Bronchial epithelial cell (primary cell): ENCODE results near the gene NME2. TPM values are rescaled to one million over a fixed set of nuclear protein-coding genes. Genes with fewer than 3 reads are reported as not detected.

Experiments used
- DNase-seq: peaks from one replicate; pipeline ENCODE4 v3.0.0-alpha.2; 2010; ENCODE audit warnings: low read depth
- FAIRE-seq: peaks from 2 replicates; lab custom pipeline; 2011; peaks lifted over from hg19 to GRCh38; lab: Jason Lieb, UNC
- H3K27me3 ChIP-seq: 2 replicates; pipeline ENCODE4 v1.5.1; 2011; ENCODE audit warnings: low read length; ENCODE audit not compliant: control insufficient read depth, insufficient read depth
- H3K36me3 ChIP-seq: 2 replicates; pipeline ENCODE4 v1.5.1; 2011; ENCODE audit warnings: low read length; ENCODE audit not compliant: control insufficient read depth, insufficient read depth
- H3K4me3 ChIP-seq: 2 replicates; pipeline ENCODE4 v1.5.1; 2011; ENCODE audit warnings: mild to moderate bottlenecking, low read depth, low read length, control low read depth
- CTCF ChIP-seq: IDR thresholded peaks from 2 replicates; pipeline ENCODE4 v1.5.1; 2011; ENCODE audit warnings: mild to moderate bottlenecking, moderate library complexity, low read length, control low read depth, inconsistent platforms; ENCODE audit not compliant: insufficient read depth, severe bottlenecking
- total RNA-seq: library from RNA; depleted of rRNA; stranded (reverse); fragments of >200 nt; gene quantifications from 2 replicates; pipeline ENCODE4 v1.2.1, GENCODE V29; 2014

NME2 gene
- total RNA-seq, 1 donor from 2014 or later: 1,613 TPM

- Histone ChIP-seq H3K4me3 (no peak overlapping the region), H3K27me3 (no peaks in the 10 kb centered on the region), H3K36me3 (no peaks in the 10 kb centered on the region)
- TF ChIP-seq CTCF: no peak
- DNase-seq (no peak), FAIRE-seq (no peak)
These were observed 17.0 kb upstream of the NME2 start for GRCh38 chr17:51149163-51149562.

- DNase-seq (no peak), FAIRE-seq (no peak)
- H3K4me3 ChIP-seq: no peak overlapping the region
These were observed 15.3 kb upstream of the NME2 start for GRCh38 chr17:51150932-51151331.

GRCh38 chr17:51152766-51153209 lies 13.4 kb upstream of the NME2 start:
- TF ChIP-seq CTCF: no peak
- Histone ChIP-seq H3K36me3 (peaks cover 5% of the 10 kb centered on the region), H3K4me3 (no peak overlapping the region), H3K27me3 (no peaks in the 10 kb centered on the region)
- peak; percentile 29 for DNase-seq
- FAIRE-seq: no peak

More at GRCh38 chr17:51150932-51151331, 15.3 kb upstream of the NME2 start:
- Histone ChIP-seq H3K36me3 (no peaks in the 10 kb centered on the region), H3K27me3 (no peaks in the 10 kb centered on the region)
- no peak for TF ChIP-seq CTCF

DNA sequence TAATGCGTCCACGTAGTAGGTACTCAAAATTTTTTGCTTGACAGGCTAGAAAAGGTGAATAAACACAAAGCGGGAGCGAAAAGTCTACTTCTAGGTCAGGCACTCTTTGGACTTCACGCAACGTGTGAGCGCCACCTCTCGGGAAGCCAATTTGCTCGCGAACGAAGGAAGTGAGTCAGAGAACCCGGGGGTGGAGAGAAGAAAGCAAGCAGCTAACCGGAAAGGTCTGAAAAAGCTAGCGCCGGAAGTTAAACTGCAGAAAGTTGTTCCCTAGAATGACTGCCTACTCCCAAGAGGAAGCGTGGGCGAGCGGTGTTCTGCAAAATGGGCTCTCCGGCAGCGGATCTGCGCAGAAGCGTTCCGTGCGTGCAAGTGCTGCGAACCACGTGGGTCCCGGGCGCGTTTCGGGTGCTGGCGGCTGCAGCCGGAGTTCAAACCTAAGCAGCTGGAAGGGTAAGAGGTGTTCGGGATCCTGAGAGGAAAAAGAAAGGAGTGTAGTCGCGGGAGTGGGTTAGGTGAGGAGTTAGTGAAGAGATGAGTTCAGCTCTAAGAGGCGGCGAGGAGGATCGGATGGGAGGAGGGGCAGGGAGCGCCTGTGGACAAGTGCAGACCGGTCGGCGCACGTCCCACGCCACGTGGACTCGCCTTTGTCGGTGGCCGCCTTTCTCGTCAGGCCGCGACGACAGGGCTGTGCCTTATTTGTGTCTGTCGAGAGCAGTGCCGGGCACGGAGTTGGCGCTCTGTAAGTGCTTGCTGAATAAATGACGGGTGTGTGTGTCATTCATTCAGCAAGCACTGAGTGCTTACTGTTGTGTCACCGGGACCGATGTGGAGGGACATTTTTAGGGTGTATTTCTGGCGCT lies 12.8 kb upstream of the NME2 start, which contains the start of gene NME1:
TSS of gene NME1 (plus strand) at position 350 of the 863 bp plus-strand sequence. CDS start 2,096 bp downstream, outside the sequence.
- Histone ChIP-seq H3K4me3 (peak within 1 kb of the TSS; percentile 58), H3K27me3 (no peaks in the 10 kb centered on the region), H3K36me3 (peaks cover 5% of the 10 kb centered on the region)
- TF ChIP-seq CTCF: peak; percentile 90
- FAIRE-seq (no peak), DNase-seq (peak; percentile 99)

DNA sequence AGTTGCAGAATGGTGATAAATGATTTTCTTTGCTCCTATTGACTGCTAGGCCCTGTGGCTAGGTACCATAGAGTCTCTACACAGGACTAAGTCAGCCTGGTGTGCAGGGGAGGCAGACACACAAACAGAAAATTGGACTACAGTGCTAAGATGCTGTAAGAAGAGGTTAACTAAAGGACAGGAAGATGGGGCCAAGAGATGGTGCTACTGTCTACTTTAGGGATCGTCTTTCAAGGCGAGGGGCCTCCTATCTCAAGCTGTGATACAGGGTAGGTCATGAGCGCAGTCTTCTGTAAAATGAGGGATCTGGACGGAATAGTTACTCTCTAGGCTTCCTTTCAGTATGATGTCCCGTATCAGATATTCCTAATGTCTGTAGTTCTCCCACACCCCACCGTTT lies 12.0 kb upstream of the NME2 start:
- no peak for FAIRE-seq
- no peak for DNase-seq
- TF ChIP-seq CTCF: no peak

DNA sequence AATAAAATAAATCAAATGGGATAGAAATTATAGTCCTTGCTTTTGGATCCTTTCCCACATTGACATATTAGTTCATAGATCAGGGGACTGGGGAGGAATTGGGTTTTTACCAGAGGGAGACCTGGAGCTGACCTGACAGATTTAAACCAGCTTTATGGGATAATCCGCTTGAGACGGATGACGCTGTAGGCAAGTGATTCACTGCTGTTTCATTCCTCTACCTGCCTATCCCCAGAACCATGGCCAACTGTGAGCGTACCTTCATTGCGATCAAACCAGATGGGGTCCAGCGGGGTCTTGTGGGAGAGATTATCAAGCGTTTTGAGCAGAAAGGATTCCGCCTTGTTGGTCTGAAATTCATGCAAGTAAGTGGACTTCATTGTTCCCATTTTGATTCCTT lies 10.8 kb upstream of the NME2 start:
- no peak for FAIRE-seq
- no peak for TF ChIP-seq CTCF
- no peak for DNase-seq
- H3K4me3 ChIP-seq: no peak overlapping the region
- no peaks in the 10 kb centered on the region for H3K27me3 ChIP-seq
- H3K36me3 ChIP-seq: peaks cover 9% of the 10 kb centered on the region

More for the DNA sequence above, 12.0 kb upstream of the NME2 start:
- Histone ChIP-seq H3K4me3 (peak overlapping the region; percentile 58), H3K36me3 (peaks cover 5% of the 10 kb centered on the region), H3K27me3 (no peaks in the 10 kb centered on the region)
